ENCODE data around the gene RPAP3. TPM values are rescaled to one million over a fixed set of nuclear protein-coding genes. Genes with fewer than 3 reads are reported as not detected.
A peak's percentile ranks its signal among the peaks of the same experiment; 100 is the strongest.
"Not testable (repeated sequence)": the region's sequence is repeated elsewhere in the genome, so short reads cannot be mapped to it uniquely, and the experiment has no call there.

Gene RPAP3
- total RNA-seq, 1 experiment from 2014 or later: 40.3 TPM

DNA sequence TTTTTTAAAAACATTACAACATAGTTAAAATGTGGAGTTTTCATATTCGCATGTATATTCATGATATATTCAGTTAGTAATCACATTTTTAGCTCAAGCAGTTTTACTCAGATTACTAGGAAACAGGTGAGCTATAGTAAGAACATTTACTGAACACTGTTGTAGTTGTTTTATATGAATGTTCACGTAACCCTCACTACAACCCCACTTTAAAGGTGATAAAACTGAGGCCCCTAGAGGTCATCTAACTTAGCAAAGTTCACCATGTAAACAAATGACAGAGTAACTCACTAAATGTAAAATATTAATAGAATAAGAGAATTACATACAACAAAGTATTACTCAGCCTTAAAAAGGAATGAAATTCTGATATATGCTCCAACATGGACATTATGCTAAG, 26.0 kb downstream of the RPAP3 start:
- no peak for DNase-seq (ENCODE audit: low read depth)

DNA sequence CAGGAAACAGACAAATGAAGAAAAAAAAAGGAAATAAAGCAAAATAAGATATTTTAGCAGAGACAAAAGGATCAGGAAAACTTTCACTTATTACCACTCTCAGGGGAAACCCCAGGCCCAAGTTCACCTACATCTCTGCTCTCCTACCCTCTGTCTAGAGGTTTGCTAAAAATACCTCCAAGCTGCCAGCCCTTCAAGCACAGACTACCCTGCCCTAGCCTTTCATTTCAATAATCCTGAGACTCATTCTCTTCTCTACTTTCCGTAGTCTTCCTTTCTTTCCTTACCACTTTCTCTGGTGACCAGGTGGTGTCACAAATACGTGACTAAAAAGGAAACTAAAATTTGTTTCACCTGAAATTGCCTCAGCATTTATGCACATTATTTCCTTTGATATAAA, 33.8 kb downstream of the RPAP3 start:
- DNase-seq (ENCODE audit: low read depth): no peak

DNA sequence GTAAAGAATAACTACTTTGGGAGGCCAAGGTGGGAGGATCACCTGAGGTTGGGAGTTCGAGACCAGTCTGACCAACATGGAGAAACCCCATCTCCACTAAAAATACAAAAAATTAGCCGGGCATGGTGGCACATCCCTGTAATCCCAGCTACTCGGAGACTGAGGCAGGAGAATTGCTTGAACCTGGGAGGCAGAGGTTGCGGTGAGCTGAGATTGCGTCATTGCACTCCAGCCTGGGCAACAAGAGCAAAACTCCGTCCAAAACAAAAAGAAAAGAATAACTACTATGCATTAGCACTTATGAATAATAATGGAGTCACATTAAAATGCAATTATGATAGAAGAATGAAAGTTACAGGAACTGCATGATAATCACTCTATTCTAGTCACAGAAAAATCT, 37.9 kb downstream of the RPAP3 start:
- DNase-seq (ENCODE audit: low read depth): not testable (repeated sequence)

DNA sequence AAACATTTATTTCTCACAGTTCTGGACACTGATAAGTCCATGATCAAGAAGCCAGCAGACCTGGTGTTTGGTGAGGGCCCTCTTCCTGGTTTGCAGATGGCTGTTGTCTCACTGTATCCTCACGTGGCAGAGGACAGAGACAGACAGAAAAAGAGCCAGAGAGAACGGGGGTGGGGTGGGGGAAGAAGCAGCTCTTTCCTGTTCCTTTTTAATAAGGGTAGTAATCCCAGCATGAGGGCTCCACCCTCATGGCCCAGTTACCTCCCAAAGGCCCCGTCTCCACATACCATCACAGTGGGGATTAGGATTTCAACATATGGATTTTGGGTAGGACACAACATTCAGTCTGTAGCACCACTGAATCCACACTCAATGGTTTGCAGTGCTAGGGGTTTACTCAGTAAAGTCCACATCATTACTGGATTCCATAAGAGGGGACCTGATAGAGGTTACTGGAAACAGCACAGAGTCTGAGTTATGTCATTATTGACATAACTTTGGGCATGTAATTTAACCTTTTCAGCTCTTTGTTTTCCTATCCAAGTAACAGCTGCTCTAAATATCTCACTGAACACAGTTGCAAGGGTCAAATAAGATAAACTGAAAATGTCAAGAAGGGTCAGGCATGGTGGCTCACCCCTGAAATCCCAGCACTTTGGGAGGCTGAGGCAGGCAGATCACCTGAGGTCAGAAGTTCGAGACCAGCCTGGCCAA, 53.2 kb downstream of the RPAP3 start:
- no peak for DNase-seq (ENCODE audit: low read depth)

DNA sequence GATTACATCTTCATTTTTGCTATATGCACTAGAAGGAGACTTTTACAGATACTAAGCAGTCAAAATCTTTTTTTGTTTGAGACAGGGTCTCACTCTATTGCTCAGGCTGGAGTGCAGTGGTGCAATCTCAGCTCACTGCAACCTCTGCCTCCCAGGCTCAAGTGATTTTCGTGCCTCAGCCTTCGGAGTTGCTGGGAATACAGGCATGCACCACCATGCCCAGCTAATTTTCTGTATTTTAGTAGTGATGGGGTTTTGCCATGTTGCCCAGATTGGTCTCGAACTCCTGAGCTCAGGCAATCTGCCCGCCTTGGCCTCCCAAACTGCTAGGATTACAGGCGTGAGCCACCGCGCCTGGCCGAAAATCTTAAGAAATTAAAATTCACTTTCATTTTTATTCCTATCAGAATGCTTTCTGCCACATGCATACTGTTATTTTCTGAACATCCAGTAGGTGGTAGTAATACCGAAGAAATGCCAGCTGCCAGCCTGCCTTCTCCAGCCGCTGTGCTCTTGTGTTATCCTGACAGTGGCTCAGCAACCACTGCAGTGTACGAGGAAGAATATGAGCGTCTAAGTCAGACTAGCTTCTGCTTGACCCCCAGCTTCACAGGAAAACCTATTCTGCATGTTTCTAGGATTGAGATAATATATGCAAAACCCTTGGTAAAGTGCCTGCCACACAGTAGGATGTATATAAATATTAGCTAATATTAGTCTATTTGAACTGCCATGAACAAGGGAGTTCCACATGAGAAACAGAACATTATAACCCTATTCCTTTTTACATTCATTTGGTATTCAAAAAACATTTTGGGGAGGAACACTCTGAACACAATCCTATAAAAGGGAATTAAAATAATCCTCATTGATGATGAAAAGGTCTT, 54.2 kb downstream of the RPAP3 start:
- peak; percentile 68 for DNase-seq (ENCODE audit: low read depth)

DNA sequence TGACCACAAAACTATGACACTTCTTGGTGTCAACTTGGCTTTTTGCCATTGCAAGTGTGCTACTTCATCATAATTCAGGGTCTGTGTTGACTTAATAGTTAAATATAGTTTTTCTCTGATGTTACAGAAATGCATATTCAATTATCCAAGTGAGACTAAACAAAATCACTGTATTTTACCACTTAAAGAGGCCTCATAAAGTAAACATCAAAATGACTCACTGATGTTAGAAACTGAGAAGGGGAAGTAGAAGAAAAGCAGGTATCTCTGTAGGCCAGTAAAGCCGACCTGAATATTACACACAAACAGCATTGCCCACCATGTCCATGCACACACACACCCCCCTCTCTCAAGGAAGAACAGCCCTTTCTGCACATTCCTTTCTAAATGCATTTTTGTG, 55.4 kb downstream of the RPAP3 start:
- peak; percentile 38 for DNase-seq (ENCODE audit: low read depth)

DNA sequence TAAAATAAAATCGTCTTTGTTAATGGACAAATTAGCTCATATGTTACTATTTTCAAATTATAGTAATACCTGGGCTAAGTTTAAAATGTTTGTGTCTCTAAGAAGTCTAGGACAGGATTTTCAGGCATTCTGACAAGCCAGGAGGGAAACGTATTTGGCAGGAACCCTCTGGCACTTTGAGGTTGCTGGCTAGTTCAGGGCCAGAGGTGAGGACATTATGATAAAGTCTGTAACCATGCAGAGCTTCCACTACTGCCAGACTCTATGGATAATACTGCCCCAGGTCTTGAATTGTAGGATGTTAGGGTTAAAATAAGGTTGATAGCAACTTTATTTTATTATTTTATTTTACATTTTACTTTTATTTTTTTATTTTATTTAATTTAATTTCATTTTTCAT, 56.4 kb downstream of the RPAP3 start:
- DNase-seq (ENCODE audit: low read depth): no peak

DNA sequence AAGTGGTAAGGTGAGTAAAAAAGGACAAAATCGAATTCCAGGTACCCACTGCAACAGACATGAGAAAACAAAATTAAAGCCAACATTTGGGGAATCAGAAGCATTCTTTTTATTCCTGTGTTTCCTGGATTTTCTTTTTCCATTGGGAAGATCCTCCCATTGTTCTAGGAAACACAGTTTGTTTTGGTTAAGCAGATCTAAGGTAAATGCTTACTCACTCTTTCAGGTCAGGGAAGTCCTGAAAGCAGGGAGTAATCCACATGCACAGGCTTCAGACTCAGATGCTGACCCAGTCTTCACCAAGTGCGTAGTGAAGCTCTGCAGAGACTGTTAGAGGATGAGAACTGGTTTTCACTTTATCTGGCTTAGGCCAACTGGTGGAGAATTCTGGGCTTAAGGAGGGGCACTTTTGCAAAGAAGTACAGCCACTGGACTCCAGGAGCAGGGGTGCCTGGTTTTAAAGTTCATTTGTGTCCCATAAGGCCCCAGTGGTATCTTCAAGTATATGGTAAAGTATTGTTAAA, 57.7 kb downstream of the RPAP3 start:
- DNase-seq (ENCODE audit: low read depth): no peak

DNA sequence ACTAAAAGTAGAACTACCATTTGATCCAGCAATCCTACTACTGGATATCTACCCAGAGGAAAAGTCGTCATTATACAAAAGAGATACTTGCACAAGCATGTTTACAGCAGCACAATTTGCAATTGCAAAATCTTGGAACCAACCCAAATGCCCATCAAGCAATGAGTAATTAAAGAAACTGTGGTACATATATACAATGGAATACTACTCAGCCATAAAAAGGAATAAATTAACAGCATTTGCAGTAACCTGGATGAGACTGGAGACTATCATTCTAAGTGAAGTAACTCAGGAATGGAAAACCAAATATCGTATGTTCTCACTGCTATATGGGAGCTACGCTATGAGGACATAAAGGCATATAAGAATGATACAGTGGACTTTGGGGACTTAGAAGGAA, 63.5 kb downstream of the RPAP3 start:
- not testable (repeated sequence) for DNase-seq (ENCODE audit: low read depth)

DNA sequence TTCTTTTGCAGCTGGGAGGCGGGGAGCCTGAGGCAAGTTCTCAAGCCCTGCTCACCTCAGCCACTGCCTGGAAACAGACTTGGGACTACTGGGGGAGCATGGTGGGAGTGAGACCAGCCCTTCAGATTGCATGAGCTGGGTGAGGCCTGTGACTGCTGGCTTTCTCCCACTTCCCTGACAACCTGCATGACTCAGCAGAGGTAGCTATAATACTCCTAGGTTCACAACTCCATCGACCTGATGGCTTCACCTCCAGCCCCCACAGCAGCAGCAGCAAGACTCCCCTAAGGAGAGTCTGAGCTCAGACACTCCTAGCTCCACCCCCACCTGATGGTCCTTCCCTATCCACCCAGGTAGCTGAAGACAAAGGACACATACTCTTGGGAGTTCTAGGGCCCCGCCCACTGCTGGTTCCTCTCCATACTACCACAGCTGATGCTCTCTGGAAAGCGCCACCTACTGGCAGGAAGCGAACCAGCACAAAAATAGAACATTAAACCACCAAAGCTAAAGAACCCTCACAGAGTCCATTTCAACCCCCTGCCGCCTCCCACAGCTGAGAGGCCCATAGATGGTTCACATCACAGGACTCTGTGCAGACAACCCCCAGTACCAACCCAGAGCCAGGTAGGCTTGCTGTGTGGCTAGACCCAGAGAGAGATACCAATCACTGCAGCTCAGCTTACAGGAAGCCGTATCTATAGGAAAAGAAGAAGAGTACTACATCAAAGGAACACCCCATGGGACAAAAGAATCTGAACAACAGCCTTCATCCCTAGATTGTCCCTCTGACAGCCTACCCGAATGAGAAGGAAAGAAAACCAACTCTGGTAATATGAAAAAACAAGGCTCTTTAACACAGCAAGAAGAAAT, 68.7 kb downstream of the RPAP3 start:
- DNase-seq (ENCODE audit: low read depth): peak; percentile 21

DNA sequence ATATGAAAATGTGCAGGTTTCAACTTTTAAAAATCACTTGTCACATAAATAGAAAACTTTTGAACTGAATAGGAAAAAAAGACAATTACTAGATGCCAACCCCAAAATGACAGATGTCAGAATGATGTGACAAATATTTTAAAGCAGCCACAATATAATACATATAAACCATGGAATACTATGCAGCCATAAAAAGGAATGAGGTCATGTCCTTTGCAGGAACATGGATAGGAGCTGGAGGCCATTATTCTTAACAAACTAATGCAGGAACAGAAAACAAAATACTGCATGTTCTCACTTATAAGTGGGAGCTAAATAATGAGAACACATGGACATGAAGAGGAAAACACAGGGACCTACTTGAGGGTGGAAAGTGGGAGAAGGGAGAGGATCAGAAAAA, 70.1 kb downstream of the RPAP3 start:
- DNase-seq (ENCODE audit: low read depth): not testable (repeated sequence)

DNA sequence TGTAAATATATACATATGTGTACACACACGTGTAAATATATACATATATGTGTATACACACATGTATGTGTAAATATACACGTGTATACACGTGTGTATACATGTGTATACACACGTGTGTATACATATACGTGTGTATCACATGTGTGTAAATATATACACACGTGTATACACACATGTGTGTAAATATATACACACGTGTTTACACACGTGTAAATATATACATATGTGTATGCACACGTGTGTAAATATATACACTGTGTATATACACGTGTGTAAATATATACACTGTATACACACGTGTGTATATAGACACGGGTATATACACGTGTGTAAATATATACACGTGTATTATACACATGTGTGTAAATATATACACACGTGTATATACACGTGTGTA, 71.7 kb downstream of the RPAP3 start:
- DNase-seq (ENCODE audit: low read depth): no peak

DNA sequence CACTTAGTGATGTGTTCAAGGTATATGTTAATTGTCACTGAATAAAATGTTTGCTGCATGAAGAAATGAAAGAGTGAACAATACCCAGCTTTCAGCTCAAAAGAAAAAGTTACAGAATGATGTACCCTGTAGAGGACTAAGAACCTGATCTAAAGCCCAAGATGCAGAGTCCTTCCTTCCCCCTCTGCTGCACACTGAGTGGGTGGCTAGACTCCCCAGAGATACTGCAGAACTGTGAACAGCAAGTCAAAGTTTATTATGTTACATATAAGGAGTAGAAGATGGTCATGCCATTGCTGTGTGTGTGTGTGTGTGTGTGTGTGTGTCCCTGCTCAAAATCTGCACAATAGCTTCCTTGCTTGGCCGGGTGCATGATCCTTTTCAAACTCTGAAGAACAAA, 83.9 kb downstream of the RPAP3 start:
- DNase-seq (ENCODE audit: low read depth): no peak

DNA sequence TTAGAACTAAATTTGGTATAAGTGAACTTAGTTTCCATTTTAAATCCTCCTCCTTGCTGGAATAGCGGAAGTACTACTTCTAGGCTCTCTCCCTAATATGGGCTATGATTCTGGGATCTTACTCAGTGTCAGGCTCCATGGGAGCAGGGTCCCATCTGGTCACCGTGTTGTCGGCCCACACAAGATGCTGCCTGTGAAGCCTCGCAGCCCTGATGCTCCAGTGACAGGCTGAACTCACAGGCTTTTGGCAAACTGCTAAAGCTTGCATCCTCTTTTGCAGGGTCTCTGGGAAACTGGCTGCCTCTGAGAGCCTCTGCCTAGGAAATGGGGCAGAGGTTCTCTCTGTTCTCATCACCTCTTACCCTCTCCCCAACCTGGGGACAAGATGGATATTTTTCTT, 88.4 kb downstream of the RPAP3 start:
- no peak for DNase-seq (ENCODE audit: low read depth)

DNA sequence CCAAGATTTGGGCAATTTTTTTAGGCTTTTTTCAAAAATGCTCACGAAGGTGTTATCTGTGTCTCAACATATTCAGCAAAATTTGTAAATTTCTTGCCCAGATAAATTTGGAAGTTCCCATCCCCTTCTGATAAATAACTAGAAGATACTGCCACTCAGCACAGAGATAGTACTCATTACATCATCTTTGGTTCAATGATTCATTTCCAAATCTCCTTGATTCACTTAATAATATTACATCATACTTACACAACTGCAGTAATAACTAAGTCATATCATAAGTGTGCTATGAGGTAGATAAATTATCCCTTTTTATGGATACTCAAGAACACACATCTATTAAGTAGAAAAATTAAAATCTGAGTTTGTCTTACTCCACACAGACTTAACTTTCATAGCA, 89.4 kb downstream of the RPAP3 start:
- no peak for DNase-seq (ENCODE audit: low read depth)

DNA sequence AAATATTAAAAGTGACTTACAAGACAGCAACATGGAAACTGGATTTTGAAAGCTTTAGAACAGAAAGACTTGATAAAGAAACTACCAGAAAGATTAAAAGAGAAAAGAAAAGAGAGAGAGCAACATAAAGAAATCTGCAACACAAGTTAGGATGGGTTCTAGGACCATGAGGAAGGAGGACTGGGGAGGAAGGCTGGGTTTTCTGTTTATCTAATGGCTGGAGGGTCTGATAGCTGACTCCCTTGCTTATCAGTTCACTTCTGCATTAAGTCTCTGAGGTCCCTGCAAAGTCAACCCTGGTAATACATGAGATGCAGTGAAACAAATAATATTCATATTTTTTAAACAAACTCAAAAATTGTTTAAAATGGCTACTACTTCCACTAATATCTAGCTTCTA, 90.1 kb downstream of the RPAP3 start:
- DNase-seq (ENCODE audit: low read depth): no peak

DNA sequence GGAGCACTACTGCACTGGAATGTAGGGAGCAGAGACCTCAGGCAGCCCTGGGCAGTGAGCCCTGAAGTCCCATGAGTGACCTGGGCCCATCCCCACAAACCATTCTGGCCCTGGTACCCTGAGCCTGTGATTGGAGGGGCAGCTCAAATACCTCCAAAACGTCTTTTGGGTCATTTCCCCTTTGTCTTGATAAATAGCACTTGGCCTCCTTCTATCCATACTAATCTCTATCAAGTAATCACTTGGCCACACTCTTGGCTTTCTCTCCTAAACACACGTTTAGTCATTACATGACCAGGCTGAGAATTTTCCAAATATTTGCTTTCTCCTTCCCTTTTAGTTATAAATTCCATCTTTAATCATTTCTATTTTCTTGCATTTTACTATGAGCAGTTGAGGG, 91.3 kb downstream of the RPAP3 start:
- DNase-seq (ENCODE audit: low read depth): no peak

DNA sequence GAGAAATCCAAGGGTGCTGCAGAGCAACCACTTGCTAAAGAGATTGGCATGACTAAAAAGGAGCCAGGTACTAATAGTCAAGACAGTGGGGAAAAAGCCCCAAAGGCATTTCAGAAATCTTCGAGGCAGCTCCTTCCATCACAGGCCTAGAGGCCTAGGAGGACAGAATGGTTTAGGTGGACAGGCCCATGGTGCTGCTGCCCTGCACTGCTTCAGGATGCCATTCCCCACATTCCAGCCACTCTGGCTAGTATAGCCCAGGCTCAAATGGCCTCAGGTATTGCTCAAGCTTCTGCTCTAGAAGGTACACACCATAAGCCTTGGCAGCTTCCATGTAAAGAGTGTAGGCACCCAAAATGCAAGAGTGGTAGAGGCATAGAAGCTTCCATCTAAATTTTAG, 92.9 kb downstream of the RPAP3 start:
- DNase-seq (ENCODE audit: low read depth): no peak

DNA sequence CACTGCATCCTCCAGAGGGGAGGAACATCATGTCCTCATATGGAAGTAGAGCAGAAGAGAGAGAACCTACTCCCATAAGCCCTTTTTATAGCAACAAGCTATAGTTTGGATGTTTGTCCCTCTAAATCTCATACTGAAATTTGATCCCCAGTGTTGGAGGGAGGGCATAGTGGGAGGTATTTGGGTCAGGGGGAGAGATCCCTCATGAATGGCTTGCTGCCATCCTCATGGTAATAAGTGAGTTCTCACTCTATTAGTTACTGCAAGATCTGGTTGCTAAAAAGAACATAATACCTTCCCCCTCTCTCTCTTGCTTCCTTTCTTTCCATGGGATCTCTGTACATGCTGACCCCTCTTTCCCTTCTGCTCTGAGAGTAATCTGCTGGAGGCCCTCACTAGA, 93.9 kb downstream of the RPAP3 start:
- DNase-seq (ENCODE audit: low read depth): no peak
